22Rv1 (cell line): ENCODE measurements around the gene CCNK.

Experiments used
- H3K27ac ChIP-seq: fragments of 450-650 bp; 2 replicates; pipeline ENCODE4 v1.5.1; 2017
- CTCF ChIP-seq: fragments of 450-650 bp; IDR thresholded peaks from 2 replicates; pipeline ENCODE4 v1.5.1; 2017; ENCODE audit warnings: mild to moderate bottlenecking
- ZFX ChIP-seq: fragments of 450-650 bp; IDR thresholded peaks from 2 replicates; pipeline ENCODE4 v1.6.1; 2017; ENCODE audit warnings: antibody characterized with exemption, borderline replicate concordance

Gene CCNK

GRCh38 chr14:99549684-99550083 is 68.5 kb downstream of the CCNK start:
- no peak overlapping the region for H3K27ac ChIP-seq
- TF ChIP-seq ZFX: no peak
- no peak for TF ChIP-seq CTCF

GRCh38 chr14:99550387-99550992 is 69.3 kb downstream of the CCNK start:
- TF ChIP-seq CTCF (no peak), ZFX (no peak)
- no peak overlapping the region for H3K27ac ChIP-seq

DNA sequence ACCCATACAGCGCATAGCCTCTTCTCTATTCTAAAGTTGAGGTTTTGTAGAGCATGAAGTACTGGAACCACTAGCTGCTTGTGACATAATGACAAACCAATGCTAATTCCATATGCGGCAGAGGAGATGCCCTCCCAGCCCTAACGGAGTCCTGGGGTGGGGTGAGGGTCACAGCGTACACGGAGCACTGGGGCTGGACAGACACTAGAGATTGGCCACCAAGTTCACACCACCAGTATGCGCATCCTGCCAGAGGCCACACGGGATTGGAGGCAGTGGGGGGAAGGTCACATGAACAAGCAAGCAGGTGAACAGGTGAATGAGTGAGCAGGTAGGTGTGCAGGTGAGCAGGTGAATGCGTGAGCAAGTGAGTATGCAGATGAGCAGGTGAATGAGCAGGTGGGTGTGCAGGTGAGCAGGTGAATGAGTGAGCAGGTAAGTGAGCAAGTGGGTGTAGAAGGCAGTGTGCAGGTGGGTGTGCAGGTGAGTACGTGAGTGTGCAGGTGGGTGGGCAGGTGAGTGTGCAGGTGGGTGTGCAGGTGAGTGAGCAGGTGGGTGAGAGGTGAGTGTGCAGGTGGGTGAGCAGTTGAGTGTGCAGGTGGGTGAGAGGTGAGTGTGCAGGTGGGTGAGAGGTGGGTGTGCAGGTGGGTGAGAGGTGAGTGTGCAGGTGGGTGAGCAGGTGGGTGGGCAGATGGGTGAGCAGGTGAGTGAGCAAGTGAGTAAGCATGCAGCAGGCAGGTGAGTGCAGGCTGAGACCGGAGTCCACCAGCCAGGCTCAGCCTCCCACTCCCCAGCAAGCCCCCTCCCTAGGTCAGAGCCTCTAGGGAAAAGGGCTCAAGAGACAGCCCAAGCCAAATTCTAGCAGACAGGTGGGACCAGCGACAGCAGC is 70.1 kb downstream of the CCNK start:
- TF ChIP-seq ZFX (no peak), CTCF (no peak)
- no peak overlapping the region for H3K27ac ChIP-seq

DNA sequence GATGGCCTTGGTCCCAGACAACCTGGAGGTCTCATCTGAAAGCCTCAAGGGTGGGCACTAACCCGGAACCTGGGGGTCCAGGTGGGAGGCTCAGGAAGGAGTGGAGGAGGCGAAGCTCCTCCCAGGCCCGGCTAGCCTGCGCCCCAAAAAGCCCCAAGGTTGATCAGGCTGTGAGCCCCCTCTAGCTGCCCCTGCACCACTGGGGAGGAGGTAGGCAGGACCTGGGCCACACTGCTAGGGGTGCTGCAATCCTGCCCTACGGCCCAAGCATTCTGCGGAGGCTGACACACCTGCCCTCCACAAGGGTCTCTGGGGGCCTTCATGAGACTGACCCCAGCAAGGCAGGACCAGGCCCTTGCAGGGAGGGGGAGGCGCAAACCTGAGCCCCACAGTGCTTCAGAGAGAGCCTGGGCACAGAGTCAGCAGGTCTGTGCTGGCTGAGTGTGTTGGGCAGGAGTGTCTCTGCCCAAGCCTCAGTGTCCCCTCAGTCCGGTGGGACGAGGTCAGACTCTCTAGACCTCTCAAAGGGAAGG is 70.9 kb downstream of the CCNK start:
- no peak overlapping the region for H3K27ac ChIP-seq
- TF ChIP-seq CTCF (no peak), ZFX (no peak)

- H3K27ac ChIP-seq: no peak overlapping the region
- TF ChIP-seq CTCF (no peak), ZFX (no peak)
Observed at GRCh38 chr14:99552572-99553216, 71.5 kb downstream of the CCNK start.

DNA sequence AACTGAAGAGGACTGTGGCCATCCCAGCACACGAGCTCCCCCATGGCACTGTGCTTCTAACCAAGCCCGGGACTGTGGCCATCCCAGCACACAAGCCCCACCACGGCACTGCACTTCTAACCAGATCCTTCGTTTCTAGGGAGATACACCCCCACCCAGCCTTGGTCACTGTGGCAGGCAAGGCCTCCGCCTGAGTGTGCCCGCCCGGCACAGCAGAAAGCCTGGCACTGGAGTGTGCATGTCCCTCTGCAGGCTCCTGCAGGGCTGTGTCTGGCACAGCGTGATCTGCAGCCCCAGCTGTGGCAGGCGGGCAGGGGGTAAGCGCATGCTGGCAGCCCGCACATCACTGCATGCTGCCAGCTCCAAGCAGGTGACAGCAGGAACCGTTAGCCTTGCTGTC is 73.0 kb downstream of the CCNK start:
- TF ChIP-seq CTCF: no peak
- no peak for TF ChIP-seq ZFX
- peak overlapping the region; percentile 20; the same call in 1 of the 2 replicates for H3K27ac ChIP-seq
